ENCODE measurements around the gene TMEM187.

GRCh38 chrX:153999359-154000037 is 26.9 kb downstream of the TMEM187 start:
- TF ChIP-seq CTCF (IDR thresholded peaks at IDR 0.05; ENCODE audit: borderline replicate concordance, extremely low read depth, low read length, poor library complexity, severe bottlenecking) (no peak), EZH2 (IDR thresholded peaks at IDR 0.05; ENCODE audit: borderline replicate concordance, low read depth, low read length, severe bottlenecking) (no peak)

Data from DND-41 (cell line).